Fibroblast of upper back skin (primary cell): ENCODE data around the gene ACO1.

ENCODE experiments used
- DNase-seq: peaks from one replicate; pipeline ENCODE4 v3.0.0-alpha.2; 2013

ACO1 gene

DNA sequence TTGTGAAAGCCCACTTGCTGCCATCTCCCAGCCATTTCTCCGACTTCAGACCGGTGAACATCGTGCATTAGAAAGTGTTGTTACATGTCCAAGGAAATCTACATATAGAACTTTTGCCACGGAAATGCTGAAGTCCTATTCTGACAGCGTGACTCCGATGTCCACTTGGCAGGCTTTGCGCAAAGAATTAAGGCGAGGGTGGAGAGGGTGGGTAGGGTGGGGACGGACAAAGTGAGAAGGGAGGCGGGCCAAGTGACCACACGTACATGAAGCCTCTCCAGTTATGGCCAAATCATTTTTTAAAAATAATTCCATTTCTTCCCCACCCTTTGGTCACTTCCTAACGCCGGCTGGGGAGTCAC is 460 bp upstream of the ACO1 start:
- DNase-seq, result no peak

DNA sequence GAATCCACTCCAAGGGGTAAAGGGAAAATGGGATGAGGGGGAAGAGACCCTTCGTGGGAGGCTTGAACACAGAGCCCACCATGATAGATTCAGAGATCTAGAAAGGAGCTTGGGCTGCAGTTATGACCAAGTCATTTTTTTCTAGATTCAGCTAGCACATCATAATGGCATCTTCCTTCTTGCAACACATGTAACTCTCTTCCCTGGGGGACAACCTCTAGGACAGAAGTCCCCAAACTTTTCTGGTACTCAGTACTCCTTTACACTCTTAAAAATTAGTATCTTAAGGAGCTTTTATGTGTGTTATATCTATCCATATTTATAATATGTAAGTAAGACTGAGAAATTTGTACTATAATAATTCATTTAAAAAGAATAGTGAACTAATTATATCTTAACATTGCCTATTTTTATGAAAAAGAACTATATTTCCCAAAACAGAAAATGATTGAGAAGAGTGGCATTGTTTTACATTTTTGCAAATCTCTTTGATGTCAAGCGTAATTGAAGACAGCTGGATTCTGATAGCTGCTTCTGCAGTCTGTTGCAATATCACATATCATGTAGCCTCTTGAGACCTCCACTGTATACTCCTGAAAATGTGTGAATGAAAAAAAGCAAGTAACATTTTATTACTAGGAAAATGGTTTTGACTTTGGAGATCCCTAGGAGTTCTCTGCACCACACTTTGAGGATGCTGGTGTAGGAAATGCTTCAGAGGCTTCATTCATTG is 875 bp downstream of the ACO1 start:
- peak; percentile 30 for DNase-seq

DNA sequence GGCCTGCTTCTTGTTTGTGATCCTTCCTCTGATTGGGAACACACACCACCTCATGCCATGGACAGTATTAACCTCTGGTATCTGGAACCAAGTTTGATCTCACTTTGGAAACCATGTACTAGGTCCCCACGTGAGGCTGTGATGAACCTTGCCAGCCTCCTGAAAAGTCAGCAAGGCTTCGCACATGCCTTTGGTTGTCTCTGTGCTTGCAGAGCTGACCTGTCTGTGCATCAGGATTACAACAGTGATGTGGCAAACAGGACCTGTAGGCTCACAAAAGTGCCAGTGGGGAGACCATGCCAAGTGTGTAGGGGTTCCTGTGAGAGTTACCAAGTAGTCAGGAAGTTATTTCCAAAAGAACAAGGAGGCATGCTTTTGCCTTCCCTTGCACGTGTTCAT is 1.4 kb downstream of the ACO1 start:
- DNase-seq, result no peak

DNA sequence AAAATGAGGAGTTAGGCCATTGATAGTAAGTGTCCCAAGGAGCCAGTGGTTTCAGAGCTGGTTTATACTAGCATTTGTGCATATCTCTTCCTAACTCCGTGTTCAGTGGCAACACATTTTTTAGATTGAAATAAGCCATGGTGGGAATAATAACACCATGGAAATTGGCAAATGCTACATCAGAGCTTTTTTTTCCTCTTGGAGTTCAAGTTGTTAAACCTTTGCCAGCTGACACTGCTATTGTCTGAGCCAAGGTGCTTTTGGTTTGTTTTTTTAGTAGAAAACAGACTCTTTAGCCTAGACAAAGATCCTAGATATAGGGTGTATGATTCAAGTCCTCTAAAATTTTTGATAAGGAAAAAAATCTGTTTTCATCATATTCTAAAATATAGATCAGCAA is 2.8 kb downstream of the ACO1 start:
- no peak for DNase-seq

DNA sequence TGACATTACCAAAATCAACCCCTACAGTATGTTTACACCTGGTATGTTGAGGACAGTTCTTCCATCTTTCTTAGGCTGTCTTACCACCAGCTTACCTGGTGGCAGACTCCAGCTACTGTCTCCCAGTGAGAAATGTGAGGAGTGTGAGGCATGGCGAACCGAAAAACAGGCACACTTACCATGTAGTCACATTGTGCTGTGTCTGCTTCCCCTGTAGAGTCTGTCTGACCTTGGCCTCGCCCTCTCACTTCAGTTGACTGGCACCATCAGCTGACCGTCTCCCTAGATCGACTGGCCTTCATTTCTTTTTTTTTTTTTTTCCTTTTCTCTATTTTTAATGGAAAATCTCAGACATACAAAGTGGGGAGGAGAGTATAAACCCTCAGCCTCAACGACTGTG is 4.9 kb downstream of the ACO1 start:
- DNase-seq, result no peak

DNA sequence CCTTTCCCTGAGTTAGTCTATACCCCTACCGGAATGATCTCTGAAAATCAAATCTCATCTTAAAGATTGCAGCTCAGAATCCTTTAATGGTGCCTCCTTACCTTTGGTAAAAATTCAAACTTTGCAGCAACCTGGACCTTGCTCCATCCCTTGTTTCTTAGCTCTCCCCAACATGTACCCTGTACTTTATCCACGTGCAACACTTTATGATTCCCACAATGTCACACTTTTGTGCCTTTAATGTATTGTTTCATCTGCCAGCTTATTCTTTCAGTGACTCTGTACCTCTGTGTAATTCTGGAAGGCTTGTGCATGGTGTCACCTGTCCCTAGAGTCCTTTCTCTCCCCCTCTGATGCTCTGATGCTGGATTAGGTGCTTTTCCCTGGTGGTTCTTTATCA is 9.5 kb downstream of the ACO1 start:
- no peak for DNase-seq

DNA sequence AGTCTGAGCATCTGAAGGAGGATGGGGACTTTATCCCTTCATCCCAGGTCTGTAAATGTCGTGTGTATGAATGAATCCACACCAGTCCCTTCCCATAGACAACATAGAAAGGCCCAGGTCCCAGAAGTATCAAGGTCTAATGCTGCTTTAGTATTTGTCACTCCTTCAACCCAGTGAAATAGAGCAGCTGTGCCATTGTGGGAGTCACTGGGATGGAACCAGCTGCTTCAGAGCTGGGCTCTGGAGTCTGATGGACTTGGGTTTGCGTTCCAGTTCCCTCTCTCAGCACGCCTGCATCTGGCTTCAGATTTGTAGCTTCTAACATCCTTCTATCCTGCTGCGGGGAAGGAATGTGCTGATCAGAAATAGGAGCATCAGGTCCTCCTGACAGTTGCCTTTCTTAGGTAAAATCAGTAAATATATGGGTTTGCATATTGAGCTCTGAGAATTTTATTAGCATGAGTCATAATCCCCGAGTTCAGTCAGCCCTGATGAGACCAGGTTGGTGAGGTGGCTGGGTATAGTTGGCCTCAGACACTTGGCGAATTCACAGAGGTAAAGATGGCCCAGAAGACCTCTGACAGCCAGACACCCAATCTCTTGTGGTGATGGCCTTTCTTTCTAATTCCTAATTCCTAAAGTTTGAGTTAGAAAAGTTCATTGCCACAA is 10.1 kb downstream of the ACO1 start:
- DNase-seq, result peak; percentile 23

DNA sequence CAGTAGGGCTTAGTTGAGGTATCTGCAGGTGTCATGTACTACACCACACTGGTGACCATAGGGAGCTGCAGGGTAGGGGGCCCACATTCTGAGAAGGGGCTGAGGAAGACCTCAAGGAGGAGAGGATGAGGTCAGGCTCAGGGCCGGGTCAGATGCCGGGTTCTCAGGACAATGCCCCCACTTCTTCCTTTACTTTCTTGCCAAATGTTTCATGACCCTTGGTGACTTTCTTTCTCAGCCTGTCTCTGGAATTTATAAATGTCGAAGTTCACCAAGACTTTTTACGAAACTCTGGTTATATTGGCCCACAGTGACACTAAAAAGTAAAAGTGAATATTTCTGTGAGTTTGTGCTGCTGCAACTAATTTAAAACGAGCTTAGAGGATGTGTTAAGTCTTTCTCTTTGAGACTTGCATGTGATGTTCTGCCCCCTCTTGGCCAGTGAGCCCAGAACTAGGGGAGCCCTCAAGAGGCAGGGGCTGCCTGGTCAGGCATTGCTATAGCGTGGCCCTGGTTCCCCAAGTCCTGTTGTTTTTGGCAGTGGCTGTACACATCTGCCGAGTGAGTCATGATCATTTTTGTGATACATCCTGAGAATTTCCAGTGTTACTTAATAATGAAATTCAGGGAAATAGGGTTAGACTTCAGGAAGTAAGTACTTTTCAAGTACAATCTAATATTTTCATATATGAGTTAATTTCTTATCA is 11.2 kb downstream of the ACO1 start:
- peak; percentile 92 for DNase-seq

DNA sequence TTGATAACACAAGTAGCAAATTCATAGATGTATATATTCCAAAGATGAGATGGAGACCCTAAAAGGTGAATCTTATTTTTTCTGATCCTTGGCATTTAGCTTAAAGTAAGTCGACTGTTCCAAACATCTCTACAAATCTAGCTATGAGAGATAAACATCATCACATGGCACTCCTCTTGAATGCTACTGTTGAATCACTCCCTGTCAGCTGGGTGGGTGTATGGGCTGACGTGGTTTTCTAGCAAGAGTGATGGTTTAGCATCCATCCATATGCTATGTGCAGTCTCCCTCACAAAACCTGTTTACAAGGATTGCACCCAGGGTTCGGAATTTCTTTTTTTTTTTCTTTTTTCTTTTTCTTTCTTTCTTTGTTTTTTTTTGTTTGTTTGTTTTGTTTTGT is 13.8 kb downstream of the ACO1 start:
- DNase-seq, result peak; percentile 8

DNA sequence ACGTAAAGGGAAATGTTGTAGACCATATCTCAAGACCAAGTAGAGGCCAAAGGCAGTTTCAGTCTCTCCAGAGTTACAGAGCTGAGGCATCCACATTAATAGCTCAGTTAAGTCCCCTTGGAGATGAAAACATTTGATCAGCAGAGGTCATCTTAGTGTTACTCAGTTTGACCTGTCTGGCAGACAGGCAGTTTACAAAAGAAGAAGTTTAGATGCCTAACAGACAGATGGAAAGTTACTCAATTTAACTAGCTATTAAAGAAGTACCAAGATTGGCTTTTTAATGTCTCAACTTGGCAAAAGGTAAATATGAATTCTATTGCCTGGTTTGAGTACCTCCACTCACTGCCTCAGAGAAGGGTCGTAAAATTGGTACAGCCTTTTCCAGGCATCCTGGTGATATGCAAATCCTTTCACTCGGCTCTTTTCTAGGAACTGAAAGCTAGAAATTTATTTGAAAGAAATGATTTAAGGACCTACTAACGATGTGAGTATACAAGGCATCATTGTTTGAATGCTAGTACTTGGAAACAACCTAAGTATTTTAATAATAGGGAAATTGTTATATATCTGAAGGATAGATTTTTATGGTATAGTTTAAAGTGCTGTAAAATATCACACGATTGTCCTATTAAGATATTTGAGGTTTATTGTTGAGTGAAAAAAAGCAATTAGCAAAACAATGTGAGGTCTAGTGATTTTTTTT is 14.8 kb downstream of the ACO1 start:
- no peak for DNase-seq

DNA sequence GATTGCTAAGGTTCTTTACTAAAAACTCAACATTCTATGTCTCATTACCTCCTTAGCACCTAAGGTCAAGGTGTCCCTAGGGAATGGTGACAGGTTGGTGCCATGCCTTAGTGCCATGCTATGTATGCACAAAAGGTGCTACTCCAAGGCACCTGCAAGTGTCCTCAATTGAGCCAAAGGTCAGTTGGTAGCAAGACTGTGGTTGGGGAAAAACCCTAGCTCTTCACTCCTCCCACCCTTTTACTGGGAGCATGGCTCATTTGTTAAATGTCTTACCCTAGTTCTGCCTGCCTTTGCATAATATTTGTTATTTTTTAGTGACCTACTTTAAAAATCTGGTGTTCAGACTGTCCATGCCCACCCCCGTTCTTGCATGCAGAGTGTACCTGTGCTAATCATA is 17.0 kb downstream of the ACO1 start:
- no peak for DNase-seq

DNA sequence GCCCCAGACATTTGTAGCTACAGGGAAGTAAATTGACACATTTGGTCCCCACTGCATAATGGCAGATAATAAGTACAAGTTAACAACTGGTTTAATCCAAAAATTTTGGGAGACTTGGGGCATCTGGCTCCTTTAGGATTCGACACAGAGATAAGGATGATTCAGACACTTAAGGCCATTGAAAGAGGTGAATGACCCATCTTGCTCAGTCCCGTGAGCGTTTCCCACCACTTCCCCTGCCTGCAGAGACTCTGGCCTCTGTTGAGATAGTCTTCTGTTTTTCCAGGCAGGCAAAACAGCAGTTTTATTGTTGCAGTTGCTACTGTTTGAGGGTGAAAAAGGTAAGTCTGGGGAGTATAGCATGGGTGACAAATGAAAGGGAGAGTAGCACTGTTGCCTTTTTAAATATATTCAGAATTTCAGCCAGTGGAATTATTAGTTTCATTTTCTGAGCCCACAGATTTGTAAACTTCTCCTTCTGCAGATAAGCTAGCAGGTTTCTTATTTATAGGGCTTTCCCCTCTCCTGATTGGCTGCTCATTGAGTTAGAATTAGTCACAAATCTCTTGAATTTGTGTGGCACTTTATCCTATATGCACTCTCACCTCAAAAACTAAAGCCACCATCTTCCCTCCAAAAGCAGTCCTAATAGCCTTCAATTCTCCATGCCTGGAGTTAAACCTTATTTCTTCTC is 19.3 kb downstream of the ACO1 start:
- DNase-seq, result no peak

DNA sequence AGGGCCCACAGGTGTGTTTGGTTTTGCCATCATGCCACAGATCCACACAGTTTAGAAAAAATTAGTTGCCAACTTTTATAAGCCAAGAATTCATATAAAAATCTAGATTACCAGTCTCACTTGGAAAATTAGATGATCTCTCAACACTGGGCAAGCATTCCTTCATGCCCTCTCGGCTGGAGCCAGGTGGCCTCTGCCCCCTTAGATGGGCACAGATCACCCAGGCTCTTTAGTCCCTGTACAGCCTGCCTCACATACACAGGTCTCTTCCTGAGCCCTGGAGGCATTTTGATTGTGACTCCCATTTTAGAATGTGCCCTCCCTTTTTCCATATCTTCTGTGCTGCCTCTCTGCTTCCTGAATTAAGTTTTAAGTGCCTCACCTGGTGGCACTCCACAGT is 20.0 kb downstream of the ACO1 start:
- no peak for DNase-seq

DNA sequence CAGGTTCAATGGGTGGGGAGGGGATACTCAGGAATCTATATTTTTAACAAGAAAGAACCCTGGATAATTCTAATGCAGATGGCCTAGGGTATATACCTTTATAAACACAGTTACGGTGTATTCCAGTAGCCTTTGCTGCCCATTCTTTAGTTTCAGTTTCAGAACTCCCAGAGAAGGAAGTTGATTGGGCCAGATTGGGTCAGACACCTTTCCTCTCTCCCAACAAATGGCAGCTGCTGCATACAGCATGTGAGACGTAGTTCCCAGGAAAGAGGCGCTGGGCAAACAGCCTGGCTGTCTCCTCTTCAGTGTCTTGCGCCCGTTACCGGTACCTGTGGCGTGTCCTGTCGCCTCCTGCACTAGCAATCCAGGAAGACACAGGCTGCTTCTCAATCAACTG is 20.4 kb downstream of the ACO1 start:
- DNase-seq, result no peak

DNA sequence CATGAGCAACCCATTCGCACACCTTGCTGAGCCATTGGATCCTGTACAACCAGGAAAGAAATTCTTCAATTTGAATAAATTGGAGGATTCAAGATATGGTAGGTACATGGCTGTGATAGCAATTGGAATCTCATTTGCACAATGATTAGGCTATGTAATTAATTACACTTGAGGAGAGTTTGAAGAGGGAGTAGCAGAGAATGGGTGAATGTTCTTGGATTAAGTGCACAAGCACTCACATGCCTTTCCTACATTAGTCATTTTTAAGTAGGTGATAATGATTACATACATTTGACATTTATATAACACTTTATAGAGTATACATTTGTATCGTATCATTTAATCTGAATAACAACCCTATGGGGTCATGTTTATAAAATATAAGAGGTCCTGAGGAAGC is 21.1 kb downstream of the ACO1 start:
- DNase-seq, result no peak

DNA sequence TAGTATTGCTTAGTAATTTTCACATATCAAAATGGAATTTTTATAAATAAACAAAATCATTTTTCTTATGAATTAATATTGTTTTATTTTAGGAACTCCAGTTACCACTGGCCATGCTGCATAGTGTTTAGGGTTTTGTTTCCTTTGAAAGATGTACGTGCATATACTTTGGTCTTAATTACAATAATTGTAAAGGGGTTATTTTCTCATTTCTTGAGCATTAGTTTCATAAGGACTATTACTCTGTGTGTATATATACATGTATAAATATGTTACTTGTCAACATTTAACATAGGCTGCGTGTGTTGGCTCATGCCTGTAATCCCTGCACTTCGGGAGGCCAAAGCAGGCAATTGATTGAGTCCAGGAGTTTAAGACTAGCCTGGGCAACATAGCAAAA is 21.6 kb downstream of the ACO1 start:
- no peak for DNase-seq

DNA sequence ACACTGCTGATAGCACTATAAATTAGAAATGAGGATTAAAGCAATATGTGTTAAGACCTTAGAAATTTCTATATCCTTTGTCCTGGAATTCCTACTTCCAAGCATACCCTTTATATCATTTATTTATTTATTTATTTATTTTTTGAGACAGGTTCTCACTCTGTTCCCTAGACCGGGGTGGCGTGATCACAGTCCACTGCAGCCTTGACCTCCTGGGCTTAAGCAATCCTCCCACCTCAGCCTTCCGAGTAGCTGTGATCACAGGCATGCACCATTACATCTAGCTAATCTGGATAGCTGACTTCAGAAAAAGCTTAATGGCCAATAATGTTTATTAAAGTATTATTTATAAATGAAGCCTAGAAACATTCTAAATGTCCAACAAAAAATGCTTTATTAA is 27.3 kb downstream of the ACO1 start:
- no peak for DNase-seq

DNA sequence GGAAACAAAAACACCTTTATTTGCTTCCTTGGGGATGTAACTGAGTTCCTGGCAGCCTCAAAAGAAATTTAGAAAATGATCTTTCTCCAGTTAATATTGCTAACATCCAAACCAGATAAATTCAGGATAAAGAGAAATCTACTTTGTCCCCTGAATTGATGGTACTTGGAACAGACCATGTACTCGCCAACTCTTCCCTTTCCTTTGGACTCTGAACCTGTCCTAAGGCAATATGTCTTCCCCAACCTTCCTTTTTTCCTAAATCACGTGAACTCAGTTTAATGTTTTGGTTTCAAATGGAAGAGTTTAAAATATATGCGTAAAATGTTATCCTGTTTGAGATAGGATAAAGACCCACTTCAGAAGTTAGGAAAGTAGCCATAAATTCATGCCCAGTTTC is 28.0 kb downstream of the ACO1 start:
- no peak for DNase-seq

DNA sequence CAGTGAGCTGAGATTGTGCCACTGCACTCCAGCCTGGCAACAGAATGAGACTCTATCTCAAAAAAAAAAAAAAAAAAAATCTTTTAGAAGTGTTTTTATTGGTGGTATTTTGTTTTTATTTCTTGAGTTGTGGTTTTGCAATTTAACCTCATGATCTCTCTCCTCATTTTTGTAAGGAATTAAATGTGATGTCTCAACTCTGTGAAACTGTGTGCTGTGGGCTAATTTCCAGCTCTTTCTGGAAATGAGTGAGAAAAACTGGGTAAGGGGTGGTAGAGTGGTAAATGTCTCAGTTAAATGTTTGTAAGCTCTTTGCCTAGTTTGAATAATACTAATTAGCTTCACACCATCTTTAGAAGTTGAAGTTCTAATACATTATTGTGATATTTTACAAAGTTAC is 29.0 kb downstream of the ACO1 start:
- DNase-seq, result no peak

DNA sequence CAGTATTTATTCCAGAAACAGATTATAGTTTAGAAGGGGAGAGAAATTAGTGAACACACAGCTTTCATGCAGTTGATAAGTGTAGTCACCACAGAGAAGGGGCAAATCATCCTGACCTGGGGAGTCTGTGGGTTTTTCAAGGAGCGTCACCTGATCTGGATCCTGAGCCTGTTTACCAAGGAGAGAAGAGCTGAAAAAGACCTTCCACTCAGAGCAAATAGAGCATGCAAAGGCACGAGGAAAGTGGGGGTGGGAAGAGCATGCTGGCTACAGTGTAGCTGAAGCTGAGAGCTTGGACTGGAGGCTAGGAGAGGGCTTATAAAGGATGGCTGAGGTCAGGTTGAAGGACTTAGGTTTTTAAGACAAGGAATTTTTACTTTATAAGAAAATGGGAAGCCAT is 30.4 kb downstream of the ACO1 start:
- no peak for DNase-seq

DNA sequence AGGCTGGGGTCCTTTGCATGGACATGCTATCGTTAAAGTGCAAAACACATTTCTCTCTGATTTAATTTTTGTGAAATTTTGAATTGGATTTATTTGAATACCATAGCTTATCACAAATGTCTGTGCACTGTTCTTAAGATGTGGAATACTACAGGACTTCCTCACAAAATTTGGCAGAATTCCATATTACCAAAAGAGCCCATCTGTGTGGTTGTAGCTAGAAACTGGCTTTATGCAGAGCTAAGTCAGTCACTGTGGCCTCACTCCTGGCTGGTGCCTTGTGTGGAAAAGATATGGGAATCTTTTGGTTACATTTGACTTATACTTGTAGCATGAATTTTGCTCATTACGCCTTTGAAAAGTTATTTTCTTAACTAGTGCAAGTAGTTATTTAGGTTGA is 35.5 kb downstream of the ACO1 start:
- DNase-seq, result no peak

DNA sequence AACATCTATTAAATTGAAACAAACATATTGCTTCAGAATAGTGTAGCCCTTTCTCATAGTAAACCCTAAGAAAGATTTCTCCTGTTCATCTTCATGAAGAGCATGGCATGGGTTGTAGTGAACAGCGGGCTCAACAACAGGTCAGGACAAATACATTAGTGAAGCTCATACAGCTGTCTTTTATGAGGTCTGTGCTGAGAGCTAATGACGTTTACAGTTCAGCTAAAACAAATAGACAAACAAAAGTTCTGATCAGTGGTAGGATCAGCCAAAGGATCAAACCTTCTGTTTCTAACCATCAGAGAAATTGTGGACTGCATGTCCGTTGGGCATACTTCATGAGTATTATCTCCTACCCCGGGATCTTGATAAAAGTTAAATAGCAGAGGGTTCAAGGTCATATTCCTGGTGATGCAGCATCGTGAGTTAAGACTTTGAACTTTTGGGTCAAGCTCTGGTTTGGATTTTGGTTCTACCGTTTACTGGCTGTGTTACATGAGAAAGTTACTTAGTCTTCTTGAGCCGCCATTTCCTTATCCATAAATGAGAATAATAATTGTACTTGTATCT is 37.9 kb downstream of the ACO1 start:
- DNase-seq, result no peak

DNA sequence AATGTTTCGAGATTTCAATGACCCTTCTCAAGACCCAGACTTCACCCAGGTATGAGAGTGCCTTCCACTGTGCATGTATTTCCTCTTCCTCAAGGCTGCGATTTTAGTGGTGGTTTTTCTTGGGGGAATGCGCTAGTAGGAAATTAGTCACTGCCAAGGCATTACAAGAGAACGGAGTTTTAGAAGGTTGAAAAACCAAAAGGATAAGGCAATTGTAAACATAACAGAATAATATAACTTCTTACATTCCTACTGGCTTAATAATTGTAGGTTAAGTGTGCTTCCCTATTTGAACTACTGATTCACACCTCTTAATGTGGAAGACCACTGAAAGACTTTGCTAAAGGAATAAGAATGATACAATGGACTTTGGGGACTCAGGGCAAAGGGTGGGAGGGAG is 38.9 kb downstream of the ACO1 start:
- peak; percentile 46 for DNase-seq
